GM21619 (cell line): ENCODE measurements around the gene ACTN1.
"Not testable (repeated sequence)": the region's sequence is repeated elsewhere in the genome, so short reads cannot be mapped to it uniquely, and the experiment has no call there.

ENCODE experiments used
- ATAC-seq: cut with Tn5 transposase; IDR thresholded peaks from one replicate; pipeline ENCODE4 v1.9.1; 2021; ENCODE audit not compliant: unreplicated experiment

ACTN1 gene

DNA sequence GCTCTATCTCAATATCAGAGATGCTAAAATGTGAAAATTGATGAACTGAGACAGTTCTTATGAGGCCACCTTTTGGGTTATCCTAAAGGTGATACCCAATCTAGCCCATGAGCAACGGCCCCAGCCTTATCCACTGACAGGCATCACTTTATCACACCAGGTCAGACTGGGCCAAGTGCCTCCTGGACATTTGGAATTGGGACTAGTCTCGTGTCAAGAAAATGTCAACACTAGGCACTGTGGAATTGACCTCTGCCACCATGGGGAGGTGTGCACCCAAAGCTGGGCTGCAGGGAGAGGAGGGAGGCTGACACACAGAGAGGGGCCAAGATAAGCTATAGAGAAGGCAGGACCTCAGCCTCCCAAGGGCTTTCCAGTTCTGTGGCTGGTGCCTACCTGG, 107.7 kb downstream of the ACTN1 start:
- no peak for ATAC-seq

DNA sequence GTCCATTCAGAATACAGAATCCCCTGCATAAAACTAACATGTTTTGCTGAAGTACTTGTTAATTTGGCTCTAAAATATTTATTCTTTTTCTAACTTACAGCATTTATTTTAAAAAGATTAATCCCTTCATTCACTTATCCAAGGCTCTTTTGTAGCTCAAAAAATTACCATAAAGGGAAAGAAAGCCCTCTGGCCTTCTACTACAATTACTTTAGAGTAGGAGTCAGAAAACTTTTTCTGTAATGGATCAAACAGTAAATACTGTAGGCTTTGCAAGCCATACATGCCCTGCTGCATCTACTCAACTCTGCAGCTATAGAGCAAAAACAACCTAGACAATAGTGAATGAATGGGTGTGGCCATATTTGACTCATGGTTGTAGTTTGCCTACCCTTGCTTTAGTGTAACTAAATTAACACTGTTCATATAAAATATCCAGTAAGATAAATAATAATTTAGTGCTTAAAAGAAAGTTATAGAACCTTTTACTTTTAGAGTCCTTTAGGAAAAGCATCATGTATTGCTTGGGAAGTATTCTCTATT, 112.0 kb downstream of the ACTN1 start:
- ATAC-seq: no peak

DNA sequence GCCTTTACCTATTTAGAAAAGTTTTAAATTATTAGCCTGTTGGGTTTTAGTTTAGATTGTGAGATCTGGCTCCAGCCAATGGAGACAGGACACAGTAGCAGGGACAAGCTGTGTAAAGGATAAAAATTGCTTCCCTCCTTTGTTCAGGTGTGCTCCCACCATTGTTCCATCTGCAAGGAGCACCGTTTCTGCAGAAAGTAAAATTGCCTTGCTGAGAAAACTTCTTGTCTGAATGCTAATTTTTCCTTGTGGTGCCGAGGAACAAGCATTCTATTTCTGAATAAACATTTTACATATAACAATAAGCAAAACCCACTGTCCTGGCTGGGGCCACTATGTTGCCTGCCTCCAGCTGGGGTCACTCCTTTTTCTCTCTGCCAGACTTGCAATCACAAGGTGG, 113.6 kb downstream of the ACTN1 start:
- no peak for ATAC-seq

DNA sequence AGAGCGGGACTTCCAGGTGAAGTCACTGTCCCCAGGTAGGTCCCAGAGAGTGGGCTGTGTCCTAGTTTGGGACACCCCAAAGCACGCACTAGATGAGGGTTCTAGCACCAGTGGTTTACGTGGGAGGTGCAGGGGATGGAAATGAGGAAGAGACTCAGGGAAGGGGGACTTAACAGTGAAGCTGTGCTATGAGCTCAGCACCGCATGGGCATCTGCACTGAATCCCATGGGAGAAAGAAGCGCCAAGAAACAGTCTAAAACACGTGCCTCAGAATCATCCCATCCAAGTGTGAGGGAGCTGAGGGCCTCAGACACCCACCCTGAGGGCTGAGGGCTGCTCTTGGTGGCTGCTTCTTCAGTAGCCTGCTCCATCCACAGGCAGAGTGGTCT, 114.7 kb downstream of the ACTN1 start:
- no peak for ATAC-seq

DNA sequence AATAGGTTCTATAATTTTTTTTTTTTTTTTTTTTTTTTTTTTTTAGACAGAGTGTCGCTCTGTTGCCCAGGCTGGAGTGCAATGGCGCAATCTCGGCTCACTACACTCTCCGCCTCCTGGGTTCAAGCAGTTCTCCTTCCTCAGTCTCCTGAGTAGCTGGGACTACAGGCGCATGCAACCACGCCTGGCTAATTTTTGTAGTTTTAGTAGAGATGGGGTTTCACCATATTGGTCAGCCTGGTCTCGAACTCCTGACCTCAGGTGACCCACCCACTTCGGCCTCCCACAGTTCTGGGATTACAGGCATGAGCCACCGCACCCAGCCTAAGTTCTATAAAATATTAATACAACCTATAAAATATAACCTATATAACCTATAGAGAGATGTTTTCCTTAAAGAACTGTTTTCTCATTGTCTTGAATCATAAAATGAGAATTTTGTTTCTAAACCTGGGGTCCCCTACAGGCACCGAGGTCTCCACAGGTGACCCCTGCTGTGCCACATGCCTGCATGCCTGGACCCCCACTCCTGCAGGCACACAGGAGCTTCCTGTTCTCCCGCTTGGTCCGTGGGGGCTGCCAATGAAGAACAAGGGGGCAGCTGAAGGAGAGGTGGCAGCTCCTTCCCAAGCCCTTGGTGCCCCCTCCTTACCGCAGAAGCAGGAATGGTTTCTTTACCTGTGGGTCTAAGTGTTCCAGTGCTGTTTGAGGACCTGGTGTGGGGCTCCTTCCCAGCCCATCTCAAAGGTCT, 115.3 kb downstream of the ACTN1 start:
- ATAC-seq: no peak

DNA sequence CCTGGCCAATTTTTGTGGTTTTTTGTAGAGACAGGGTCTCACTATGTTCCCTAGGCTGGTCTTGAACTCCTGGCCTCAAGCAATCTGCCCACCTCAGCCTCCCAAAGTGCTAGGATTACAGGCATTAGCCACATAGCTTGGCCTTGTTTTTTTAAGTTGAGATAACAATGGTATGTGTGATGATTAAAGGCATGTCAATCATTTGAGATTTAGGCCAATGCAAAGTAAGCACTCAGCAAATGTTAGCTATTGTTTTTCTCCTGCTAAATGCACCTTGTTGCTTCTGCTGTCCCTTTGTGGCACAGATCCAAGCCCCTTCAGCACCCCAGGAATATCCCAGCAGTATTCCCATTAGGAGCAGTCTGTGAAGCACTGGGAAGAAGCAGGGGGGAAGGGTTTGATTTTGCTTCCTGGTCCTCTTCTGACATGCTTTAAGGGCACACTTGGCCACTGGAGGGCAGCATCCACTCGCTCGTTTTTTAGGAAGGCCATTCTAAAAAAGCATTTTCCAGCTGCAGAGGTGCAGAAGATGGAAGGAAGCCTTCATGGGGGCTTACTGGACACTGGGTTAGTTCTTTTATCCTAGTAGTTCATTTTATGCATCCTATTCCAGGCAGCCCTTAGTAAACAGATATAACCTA, 116.0 kb downstream of the ACTN1 start:
- ATAC-seq: no peak

DNA sequence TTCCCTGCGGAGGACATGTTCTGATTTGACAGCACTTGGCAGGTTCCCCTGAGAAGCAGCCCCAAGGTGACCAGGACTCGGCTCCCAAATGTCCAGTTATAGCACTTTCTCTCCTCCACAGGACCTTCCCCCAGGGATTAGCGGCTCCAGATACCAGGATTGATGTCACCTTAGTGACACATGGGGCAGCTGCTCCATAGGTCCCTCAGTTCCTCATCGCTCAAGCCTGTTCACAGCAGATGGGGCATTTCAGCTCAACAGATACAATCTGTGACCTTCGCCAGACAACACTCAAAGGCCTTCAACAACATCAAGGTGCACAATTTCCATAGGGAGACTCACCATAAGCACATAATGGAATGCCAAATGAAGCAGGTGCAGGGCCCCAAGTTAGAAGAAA, 118.3 kb downstream of the ACTN1 start:
- ATAC-seq: no peak

DNA sequence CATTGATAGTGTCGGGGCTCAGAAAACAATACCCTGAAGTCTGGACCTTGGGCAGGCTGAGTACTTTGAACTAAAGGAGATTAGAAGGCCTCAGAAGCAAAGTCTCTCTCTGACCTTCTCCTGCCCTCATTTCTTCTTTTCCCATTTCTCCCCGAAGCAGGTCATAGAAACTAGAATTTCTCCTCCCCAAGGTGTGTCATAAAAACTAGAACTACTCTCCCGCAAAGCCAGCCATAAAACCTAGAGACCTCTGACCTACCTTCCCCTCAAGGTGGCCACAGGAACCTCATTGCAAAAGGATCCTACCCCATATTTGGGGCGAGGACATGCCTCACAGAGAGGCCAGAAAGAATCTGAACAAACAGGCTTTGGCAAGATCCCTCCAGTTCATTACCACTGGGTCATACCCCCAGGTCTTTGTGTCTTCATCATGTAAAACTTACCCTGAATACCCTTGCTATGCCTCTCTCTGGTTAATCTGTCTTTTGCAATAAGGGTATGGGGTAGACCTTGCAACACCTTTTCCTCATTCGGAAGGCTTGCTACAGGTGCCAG, 121.5 kb downstream of the ACTN1 start:
- no peak for ATAC-seq

DNA sequence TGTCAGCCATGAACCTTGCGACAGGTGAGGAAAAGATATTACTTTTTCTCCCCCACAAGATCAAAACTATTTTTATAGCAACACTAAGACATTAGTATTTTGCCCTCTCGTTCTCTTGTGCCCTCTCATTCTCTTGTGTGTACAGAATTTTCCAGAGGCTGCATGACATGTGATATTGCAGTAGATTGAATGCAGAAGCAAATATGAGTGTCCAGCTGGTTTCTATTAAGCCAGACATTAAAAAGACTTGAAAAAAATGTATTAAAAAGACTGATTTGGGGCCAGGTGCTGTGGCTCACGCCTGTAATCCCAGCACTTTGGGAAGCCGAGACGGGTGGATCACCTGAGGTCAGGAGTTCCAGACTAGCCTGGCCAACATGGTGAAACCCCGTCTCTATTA, 122.5 kb downstream of the ACTN1 start:
- no peak for ATAC-seq

DNA sequence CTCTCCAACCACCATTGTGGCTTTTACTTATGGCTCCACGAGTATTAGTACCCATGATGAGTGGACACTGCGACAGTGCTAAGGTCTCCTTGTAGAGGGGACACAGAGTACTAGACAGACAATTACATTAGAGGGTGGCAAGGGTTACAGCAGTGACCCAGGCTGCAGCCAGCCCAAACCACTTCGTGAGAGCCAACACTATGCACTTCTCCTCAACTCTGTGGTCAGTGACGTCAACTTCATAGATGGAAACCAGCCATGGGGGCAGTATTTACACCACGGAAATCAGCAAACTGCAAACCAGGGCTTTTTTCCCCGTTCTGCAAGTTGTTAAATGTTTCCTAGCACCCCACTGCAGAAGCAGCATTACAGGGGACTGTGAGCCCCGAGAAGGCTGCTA, 124.7 kb downstream of the ACTN1 start:
- no peak for ATAC-seq

DNA sequence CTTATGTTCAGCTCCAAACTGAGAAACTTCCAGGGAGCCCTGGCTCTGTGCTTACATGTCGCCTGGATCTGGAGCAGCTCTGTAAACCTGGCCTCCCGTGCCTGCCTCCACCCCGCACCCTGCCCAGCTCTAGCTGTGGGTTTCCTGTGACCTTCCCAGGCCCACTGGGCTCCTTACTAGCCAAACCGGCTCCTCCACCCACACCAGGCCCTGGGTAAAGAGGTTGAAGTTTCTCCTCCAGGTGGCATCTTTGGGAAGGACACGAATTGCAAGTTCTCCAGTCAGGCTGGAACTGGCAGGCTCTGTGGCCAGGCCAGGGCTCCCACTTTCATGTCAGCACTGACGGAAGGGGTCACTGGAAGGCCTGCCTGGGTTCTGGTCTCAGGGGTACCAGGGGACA, 125.4 kb downstream of the ACTN1 start:
- no peak for ATAC-seq

DNA sequence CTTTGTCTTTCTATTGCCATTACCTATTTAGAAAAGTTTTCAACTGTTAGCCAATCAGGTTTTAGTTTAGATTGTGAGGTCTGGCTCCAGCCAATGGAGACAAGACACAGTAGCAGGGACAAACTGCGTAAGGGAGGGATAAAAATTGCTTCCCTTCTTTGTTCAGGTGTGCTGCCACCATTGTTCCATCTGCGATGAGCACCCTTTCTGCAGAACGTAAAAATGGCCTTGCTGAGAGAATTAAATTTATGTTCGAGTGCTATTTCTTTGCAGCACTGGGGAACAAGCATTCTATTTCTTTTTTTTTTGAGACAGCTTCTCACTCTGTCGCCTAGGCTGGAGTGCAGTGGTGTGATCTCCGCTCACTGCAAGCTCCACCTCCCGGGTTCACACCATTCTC, 126.6 kb downstream of the ACTN1 start:
- not testable (repeated sequence) for ATAC-seq

DNA sequence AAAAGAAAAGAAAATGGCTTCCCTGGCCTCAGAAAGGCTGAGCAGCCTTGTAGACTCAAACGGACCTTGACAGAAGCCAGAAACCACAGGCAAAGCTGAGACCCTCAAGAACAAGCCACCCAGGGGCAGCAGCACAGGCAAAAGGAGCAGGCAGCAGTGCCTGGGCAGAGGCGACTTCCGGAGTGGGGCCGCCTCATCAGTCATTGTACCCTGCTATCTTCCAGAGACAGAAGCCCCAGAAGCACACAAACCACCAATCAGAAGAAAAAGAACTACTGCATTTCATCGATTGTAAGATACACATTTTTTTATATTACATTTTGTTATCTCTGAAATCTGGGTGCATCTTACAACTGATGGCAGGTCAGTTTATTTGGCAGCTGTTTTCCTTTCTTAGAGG, 128.0 kb downstream of the ACTN1 start:
- no peak for ATAC-seq

DNA sequence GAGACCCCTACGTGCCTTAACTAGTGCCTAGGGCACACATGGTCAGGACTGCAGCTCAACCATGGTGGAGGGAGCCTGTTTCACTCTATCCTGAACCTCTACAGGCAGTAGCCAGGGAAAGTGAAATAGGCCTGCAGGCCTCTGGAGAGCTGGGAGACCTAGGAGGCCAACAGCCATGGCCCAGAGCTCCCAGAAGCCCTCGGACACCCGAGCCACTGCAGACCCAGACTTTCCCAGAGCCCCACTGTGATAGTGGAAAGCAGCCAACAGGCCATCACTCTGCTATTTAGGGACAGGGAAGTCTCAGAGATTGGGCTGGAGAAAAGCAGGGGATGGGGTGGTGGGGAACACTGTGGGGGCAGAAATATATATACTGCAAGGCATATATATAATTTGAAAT, 129.7 kb downstream of the ACTN1 start:
- no peak for ATAC-seq

DNA sequence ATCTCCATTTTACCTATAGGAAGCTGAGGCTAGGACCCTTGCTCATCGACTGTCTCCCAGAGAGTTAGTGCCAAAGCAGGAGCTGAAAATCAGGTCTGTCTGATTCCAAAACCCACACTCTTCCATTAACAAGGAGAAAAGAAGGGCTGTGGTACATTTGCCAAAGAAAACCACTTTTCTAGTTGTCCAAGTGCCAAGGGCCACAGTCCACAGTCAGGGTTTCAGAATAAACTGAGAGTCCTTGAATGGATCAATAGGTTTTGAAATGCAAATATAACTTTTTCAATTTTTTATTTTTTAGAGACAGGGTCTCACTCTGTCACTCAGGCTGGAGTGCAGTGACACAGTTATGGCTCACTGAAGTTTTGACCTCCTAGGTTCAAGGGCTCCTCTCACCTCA, 130.8 kb downstream of the ACTN1 start:
- ATAC-seq: no peak

DNA sequence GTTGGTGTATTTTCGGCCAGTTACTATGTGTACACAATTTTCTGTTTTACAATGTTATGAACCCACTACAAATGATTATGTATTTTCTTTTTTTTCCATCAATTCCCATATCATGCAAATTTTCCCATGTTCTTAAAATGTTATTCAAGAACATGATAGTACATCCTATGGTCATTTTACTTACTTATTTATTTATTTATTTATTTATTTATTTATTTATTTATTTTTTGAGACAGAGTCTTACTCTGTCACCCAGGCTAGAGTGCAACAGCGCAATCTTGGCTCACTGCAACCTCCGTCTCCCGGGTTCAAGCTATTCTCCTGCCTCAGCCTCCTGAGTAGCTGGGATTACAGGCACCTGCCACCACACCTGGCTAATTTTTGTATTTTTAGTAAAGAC, 131.5 kb downstream of the ACTN1 start:
- ATAC-seq: not testable (repeated sequence)

DNA sequence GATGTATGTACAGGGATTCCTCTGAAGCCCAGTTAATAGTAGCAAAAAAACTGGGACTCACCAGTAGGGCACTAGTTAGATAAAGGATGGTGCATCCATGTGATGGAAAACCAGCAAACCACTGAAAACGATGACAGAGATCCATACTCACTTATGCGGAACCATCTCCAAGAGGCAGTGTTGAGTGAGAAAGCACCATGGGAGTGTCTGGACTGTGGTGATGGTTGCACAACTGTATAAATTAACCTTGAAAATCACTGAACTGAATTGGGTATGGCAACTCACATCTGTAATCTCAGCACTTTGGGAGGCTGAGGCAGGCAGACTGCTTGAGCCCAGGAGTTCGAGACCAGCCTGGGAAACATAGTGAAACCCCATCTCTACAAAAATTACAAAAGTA, 132.6 kb downstream of the ACTN1 start:
- ATAC-seq: no peak

DNA sequence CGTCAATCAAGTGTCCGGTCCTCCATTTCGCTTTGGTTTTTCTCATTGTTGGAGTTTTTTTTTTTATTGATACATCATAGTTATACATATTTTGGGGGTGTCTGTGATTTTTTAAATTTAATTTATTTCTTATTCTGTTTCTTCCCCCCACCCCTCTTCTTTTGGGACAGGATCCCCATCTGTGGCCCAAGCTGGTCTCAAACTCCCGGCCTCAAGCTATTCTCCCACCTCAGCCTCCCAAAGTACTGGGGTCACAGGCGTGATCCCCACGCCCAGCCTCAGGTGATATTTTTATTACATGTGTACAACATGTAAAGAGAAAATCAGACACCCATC, 134.9 kb downstream of the ACTN1 start:
- ATAC-seq: no peak

DNA sequence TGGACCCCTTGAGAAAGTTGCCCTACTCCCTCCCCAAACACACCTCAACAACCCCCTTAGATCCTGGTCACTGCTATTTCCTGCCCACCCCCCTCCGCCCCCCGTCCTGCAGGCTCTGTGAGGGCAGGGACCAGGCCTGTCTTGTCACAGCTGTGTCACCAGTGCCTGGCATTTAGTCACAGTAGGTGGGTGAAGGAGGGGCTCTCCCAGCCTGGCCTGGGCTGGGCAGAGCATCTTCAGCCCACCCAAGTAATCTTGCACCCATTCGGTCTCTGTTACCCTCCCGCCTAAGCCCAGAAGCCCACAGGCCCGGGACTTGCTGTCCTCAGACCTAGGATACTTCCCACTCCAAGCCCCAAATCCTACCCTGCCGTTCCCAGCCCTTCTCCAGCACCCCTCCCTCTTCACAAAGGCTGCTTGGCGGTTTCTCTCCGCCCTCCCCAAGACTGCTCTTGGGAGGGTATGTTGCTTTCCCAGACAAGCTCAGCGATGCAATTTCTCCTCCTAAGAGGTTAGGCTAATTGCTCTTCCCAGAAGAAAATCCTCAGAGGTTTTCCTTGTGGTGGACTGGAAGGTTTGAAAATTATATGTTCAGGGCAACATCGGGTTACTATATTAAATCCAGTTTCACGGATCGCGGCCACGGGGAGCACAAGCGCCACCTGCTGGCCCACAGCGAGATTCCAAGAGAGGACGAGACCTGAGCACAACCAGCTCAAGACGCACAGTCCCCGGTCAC, 135.5 kb downstream of the ACTN1 start:
- no peak for ATAC-seq

DNA sequence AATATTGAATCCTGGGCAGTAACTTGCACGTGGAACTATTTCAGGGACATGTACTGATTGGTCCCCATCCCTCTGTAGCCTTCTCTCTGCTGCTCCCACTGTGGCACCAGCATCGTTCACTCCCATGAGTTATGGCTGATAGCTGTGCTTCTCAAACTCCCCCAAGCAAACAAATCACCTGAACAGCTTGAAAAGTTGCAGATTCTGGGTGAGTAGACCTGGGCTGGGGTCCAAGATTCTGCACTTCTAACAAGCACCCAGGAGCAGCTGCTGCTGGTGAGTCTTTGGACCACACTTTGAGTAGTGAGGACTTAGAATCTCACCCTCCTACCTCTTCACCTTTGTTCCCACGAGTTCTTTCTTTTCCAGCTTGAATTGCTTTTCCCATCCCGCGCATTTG, 136.8 kb downstream of the ACTN1 start:
- no peak for ATAC-seq

DNA sequence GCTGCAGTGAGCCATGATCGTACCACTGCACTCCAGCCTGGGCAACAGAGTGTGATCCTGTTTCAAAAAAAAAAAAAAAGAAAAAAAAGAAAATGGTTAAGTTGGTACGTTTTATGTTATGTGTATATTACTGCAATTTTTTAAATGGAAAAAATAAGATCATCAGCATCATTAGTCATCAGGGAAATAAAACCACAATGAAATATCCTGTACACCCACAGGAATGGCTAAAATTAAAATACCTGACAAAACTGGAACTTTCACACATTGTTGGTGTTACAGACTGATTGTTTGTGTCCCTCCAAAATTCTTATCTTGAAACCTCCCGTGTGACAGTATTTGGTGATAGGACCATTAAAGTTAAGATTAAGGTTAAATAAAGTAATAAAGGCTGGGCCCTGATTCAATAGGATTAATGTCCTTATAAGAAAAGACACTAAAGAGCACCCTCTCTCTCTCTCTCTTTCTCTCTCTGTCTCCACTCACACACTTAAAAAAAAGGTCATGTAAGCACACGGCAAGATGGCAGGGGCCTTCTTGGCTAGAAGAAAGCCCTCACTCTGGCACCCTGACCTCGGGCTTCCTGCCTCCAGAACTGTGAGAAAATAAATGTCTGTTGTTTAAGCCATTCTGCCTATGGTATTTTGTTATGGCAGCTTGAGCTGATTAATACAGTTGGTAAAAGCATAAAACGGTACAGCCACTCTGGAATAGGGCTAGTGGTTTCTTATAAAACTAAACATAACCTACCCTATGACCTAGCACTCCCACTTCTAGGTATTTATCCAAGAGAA, 137.9 kb downstream of the ACTN1 start:
- no peak for ATAC-seq
